Measurements from ENCODE around the gene ZNF507.

The ZNF507 gene

GRCh38 chr19:32349724-32350470 is 4.5 kb downstream of the ZNF507 start:
- DNase-seq (ENCODE audit: low spot score), result no peak

GRCh38 chr19:32350471-32350865 is 5.1 kb downstream of the ZNF507 start:
- no peak for TF ChIP-seq CTCF (IDR thresholded peaks at IDR 0.05; ENCODE audit: extremely low read depth, missing control alignments)
- no peak for DNase-seq (ENCODE audit: low spot score)

More at GRCh38 chr19:32349724-32350470, 4.5 kb downstream of the ZNF507 start:
- no peak for TF ChIP-seq CTCF (IDR thresholded peaks at IDR 0.05; ENCODE audit: extremely low read depth, missing control alignments)

GRCh38 chr19:32350987-32351348 is 5.6 kb downstream of the ZNF507 start:
- no peak for TF ChIP-seq CTCF (IDR thresholded peaks at IDR 0.05; ENCODE audit: extremely low read depth, missing control alignments)

DNA sequence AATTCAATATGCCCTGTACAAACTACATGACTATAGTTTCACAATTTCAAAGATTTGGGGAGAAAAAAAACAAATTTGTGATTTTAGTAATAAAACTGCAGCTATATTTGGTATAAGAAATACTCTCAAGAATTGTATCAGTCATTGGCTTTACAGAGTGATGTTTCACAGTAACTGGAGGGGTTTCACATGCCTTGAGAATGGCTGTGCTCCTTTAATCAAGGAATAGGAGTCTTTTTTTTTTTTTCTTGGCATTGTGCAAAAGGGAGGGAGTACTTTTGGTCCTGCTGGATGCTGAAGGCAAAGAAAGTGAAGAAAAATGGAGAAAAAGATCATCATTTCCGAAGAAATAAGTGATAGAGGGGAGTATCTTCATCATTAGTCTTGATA is 6.8 kb downstream of the ZNF507 start:
- no peak for TF ChIP-seq CTCF (IDR thresholded peaks at IDR 0.05; ENCODE audit: extremely low read depth, missing control alignments)
- DNase-seq (ENCODE audit: low spot score), result no peak

More at GRCh38 chr19:32350987-32351348, 5.6 kb downstream of the ZNF507 start:
- no peak for DNase-seq (ENCODE audit: low spot score)

DNA sequence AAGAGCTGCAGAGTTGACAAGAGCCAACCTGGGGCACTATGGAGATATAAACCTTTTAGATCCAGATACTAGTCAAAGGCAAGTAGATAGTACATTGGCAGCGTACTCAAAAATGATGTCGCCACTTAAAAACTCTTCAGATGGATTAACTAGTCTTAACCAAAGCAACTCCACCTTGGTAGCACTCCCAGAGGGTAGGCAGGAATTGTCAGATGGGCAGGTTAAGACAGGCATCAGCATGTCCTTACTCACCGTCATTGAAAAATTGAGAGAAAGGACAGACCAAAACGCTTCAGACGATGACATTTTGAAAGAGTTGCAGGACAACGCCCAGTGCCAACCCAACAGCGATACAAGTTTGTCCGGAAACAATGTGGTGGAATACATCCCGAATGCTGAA is 8.9 kb downstream of the ZNF507 start:
- DNase-seq (ENCODE audit: low spot score), result no peak
- no peak for TF ChIP-seq CTCF (IDR thresholded peaks at IDR 0.05; ENCODE audit: extremely low read depth, missing control alignments)

- TF ChIP-seq CTCF (IDR thresholded peaks at IDR 0.05; ENCODE audit: extremely low read depth, missing control alignments), result no peak
- no peak for DNase-seq (ENCODE audit: low spot score)
Observed at GRCh38 chr19:32355309-32355708, 9.9 kb downstream of the ZNF507 start.

GRCh38 chr19:32357720-32358119 is 12.3 kb downstream of the ZNF507 start:
- no peak for TF ChIP-seq CTCF (IDR thresholded peaks at IDR 0.05; ENCODE audit: extremely low read depth, missing control alignments)
- DNase-seq (ENCODE audit: low spot score), result no peak

Measured in GM20000 (cell line).